Calu3 (cell line): ENCODE data around the gene GBA3. TPM values are rescaled to one million over a fixed set of nuclear protein-coding genes. Genes with fewer than 3 reads are reported as not detected.

ENCODE experiments used
- BruUV-seq: library from RNA; stranded (reverse); fragments of 400-500 nt; replicated peaks from 2 replicates; lab custom pipeline; 2021; lab: Mats Ljungman, UMichigan
- CTCF ChIA-PET: fragments of 300-600 bp; sonication (Branson Sonifier 250); formaldehyde crosslinking; loops from one replicate; lab custom pipeline; 2022; ENCODE audit warnings: antibody characterized with exemption; lab: Charles Lee
- DNase-seq: peaks from one replicate; pipeline ENCODE4 v3.0.0; 2022
- H3K27ac Mint-ChIP-seq: one replicate; pipeline ENCODE4 v1.8.0; 2022; ENCODE audit warnings: mixed read lengths; ENCODE audit not compliant: unreplicated experiment
- H3K27me3 Mint-ChIP-seq: one replicate; pipeline ENCODE4 v1.8.0; 2022; ENCODE audit warnings: mixed read lengths; ENCODE audit not compliant: unreplicated experiment
- H3K36me3 Mint-ChIP-seq: one replicate; pipeline ENCODE4 v1.8.0; 2022; ENCODE audit warnings: mild to moderate bottlenecking, moderate library complexity, mixed read lengths; ENCODE audit not compliant: insufficient read depth, unreplicated experiment
- H3K4me1 Mint-ChIP-seq: one replicate; pipeline ENCODE4 v1.8.0; 2022; ENCODE audit warnings: mild to moderate bottlenecking, low read depth, mixed read lengths; ENCODE audit not compliant: unreplicated experiment
- H3K4me3 Mint-ChIP-seq: one replicate; pipeline ENCODE4 v1.8.0; 2022; ENCODE audit warnings: mild to moderate bottlenecking, low read depth, moderate library complexity, mixed read lengths; ENCODE audit not compliant: unreplicated experiment
- H3K9me3 Mint-ChIP-seq: one replicate; pipeline ENCODE4 v1.8.0; 2022; ENCODE audit warnings: low read depth, mixed read lengths; ENCODE audit not compliant: unreplicated experiment
- intact Hi-C: fragments of 100-400 bp; cut with micrococcal nuclease; formaldehyde crosslinking; loops from one replicate; pipeline ENCODE4 v1.10.0; 2022; ENCODE audit not compliant: unreplicated experiment
- total RNA-seq: library from RNA; stranded (reverse); gene quantifications from 2 replicates; pipeline ENCODE4 v1.2.3, GENCODE V29; 2022
- TF ChIP-seq, protein P1 (sequence below): fragments of 200-600 bp; IDR thresholded peaks from one replicate; pipeline ENCODE4 v1.8.0; 2022; ENCODE audit warnings: antibody characterized with exemption; ENCODE audit not compliant: unreplicated experiment

The GBA3 gene
- total RNA-seq, 1 experiment from 2014 or later = 0.21 TPM

GRCh38 chr4:22741744-22742143 is 49.0 kb downstream of the GBA3 start:
- no TSS peak for BruUV-seq
- peaks cover 3% of the 10 kb centered on the region for H3K9me3 Mint-ChIP-seq
- DNase-seq = no peak
- TF ChIP-seq, protein P1, sequence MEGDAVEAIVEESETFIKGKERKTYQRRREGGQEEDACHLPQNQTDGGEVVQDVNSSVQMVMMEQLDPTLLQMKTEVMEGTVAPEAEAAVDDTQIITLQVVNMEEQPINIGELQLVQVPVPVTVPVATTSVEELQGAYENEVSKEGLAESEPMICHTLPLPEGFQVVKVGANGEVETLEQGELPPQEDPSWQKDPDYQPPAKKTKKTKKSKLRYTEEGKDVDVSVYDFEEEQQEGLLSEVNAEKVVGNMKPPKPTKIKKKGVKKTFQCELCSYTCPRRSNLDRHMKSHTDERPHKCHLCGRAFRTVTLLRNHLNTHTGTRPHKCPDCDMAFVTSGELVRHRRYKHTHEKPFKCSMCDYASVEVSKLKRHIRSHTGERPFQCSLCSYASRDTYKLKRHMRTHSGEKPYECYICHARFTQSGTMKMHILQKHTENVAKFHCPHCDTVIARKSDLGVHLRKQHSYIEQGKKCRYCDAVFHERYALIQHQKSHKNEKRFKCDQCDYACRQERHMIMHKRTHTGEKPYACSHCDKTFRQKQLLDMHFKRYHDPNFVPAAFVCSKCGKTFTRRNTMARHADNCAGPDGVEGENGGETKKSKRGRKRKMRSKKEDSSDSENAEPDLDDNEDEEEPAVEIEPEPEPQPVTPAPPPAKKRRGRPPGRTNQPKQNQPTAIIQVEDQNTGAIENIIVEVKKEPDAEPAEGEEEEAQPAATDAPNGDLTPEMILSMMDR = no peak
- CTCF ChIA-PET = no interaction called here
- H3K4me1 Mint-ChIP-seq = no peaks in the 10 kb centered on the region
- no peak overlapping the region for H3K27ac Mint-ChIP-seq
- intact Hi-C loops = no loop called here
- H3K4me3 Mint-ChIP-seq = no peak overlapping the region
- peaks cover 13% of the 10 kb centered on the region for H3K27me3 Mint-ChIP-seq
- no peaks in the 10 kb centered on the region for H3K36me3 Mint-ChIP-seq

DNA sequence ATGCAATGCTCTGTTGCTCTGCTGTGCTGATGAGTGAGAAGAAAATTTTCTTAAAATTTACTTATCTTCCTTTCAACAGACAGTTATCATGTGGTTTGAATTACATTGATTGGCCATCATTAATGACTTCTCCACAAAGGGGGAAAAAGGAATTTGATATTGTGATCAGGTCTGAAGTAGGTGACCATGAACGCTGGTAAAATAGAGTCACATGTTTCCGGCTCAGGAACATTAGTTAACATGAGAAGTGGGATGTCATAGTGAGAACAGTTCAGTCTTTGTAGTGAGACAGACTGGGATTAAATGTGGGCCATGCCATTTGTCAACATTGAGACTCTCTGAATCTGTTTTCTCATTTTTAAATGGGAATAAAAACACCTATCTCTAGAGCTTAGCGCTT is 50.6 kb downstream of the GBA3 start:
- BruUV-seq = no TSS peak
- intact Hi-C loops = no loop called here
- no peaks in the 10 kb centered on the region for H3K4me1 Mint-ChIP-seq

GRCh38 chr4:22744478-22745062 is 51.8 kb downstream of the GBA3 start:
- H3K4me3 Mint-ChIP-seq = no peak overlapping the region
- CTCF ChIA-PET = no interaction called here
- H3K9me3 Mint-ChIP-seq = peaks cover 3% of the 10 kb centered on the region
- no peaks in the 10 kb centered on the region for H3K4me1 Mint-ChIP-seq
- no peak for DNase-seq
- no TSS peak for BruUV-seq
- TF ChIP-seq, protein P1 = no peak
- no peak overlapping the region for H3K27ac Mint-ChIP-seq
- H3K36me3 Mint-ChIP-seq = no peaks in the 10 kb centered on the region
- intact Hi-C loops = no loop called here
- peaks cover 13% of the 10 kb centered on the region for H3K27me3 Mint-ChIP-seq

More for the DNA sequence above, 50.6 kb downstream of the GBA3 start:
- Mint-ChIP-seq H3K4me3 (no peak overlapping the region), H3K27me3 (peaks cover 13% of the 10 kb centered on the region), H3K27ac (no peak overlapping the region), H3K9me3 (peaks cover 3% of the 10 kb centered on the region), H3K36me3 (no peaks in the 10 kb centered on the region)
- no peak for DNase-seq
- TF ChIP-seq, protein P1 = no peak
- CTCF ChIA-PET = no interaction called here

- no peak overlapping the region for H3K4me3 Mint-ChIP-seq
- intact Hi-C loops = no loop called here
- no peaks in the 10 kb centered on the region for H3K36me3 Mint-ChIP-seq
- H3K27me3 Mint-ChIP-seq = peaks cover 13% of the 10 kb centered on the region
- CTCF ChIA-PET = interaction anchor here (0.6 kb wide), 1 partner anchor 103 kb away, joined by 4 read pairs; no protein-coding TSS in a partner anchor
- H3K9me3 Mint-ChIP-seq = peaks cover 3% of the 10 kb centered on the region
- no peak for DNase-seq
- BruUV-seq = no TSS peak
- H3K4me1 Mint-ChIP-seq = no peaks in the 10 kb centered on the region
- TF ChIP-seq, protein P1 = no peak
- no peak overlapping the region for H3K27ac Mint-ChIP-seq
Observed at GRCh38 chr4:22745234-22745633, 52.5 kb downstream of the GBA3 start.
